ENCODE measurements around the gene ZBED4. TPM values are rescaled to one million over a fixed set of nuclear protein-coding genes. Genes with fewer than 3 reads are reported as not detected.

ZBED4 gene, protein sequence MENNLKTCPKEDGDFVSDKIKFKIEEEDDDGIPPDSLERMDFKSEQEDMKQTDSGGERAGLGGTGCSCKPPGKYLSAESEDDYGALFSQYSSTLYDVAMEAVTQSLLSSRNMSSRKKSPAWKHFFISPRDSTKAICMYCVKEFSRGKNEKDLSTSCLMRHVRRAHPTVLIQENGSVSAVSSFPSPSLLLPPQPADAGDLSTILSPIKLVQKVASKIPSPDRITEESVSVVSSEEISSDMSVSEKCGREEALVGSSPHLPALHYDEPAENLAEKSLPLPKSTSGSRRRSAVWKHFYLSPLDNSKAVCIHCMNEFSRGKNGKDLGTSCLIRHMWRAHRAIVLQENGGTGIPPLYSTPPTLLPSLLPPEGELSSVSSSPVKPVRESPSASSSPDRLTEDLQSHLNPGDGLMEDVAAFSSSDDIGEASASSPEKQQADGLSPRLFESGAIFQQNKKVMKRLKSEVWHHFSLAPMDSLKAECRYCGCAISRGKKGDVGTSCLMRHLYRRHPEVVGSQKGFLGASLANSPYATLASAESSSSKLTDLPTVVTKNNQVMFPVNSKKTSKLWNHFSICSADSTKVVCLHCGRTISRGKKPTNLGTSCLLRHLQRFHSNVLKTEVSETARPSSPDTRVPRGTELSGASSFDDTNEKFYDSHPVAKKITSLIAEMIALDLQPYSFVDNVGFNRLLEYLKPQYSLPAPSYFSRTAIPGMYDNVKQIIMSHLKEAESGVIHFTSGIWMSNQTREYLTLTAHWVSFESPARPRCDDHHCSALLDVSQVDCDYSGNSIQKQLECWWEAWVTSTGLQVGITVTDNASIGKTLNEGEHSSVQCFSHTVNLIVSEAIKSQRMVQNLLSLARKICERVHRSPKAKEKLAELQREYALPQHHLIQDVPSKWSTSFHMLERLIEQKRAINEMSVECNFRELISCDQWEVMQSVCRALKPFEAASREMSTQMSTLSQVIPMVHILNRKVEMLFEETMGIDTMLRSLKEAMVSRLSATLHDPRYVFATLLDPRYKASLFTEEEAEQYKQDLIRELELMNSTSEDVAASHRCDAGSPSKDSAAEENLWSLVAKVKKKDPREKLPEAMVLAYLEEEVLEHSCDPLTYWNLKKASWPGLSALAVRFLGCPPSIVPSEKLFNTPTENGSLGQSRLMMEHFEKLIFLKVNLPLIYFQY
- total RNA-seq (2021; ENCODE audit: unreplicated experiment) (21.6 TPM), Bru-seq, nascent RNA (percentile 85 among the genes with signal in this experiment), BruChase-seq, experiment 1, labeled RNA remaining after a 6-hour chase (percentile 90 among the genes with signal in this experiment), BruChase-seq, experiment 2, labeled RNA remaining after a 2-hour chase (percentile 94 among the genes with signal in this experiment)
- 13.1 and 13.8 TPM in 2 replicates for polyA plus RNA-seq (2012)
- long read RNA-seq, full-length matches to known transcripts: 5 of 48 reads
- long read RNA-seq, partial matches to known transcripts: 0 of 48 reads
- long read RNA-seq, other reads (novel, unspliced or antisense): 43 of 48 reads

DNA sequence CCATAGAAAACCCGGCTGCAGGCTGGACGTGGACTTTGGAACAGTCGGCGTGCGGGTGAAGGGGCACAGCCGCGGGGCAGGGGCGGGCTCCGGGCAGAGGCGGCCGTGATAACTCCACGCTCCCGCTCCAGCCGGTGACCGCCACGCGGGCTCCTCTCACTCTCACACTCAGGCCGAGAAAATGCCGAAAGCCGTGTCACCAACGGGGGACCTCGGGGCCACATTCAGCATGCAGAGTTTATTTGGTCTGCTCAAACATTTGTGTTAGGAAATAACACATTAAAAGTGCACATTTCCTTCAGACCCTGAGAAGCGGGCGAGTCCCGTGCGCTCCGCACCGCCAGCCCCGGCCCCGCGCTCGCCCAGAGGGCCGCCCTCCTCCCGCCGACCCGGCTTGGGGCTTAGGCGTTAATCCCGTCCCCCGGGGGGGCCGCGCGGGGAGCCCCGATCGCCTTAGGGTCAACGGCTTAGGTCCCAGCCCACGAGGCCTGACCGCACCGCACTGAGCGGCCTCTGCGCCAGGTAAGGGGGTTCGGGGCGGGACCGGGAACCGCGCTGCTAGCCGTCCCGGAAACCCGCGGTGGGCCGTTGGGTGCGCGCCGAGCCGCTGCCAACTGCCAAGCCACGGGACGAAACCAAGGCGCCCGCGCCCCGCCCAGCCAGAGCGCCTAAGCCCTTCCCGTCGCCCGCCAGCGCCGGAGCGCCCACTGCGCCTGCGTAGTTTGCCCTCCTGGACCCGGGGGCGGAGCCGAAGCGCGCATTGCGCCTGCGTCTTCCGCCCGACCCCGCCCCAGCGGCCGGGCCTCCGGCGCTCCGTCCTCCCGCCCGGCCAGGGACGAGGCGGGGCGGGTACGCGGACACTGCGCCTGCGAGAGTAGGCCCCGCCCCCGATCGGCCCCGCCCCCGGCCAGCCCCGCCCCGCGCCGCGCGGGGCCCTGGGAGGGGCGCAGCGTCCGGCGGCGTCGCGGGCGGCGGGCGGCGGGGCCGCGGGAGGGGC lies at the start of gene ZBED4:
ZBED4 (plus strand) TSS at position 947 of the 997 bp plus-strand sequence. CDS start 29,819 bp downstream, outside the sequence.
- Histone ChIP-seq H3K4me3 (replicated peaks in 1 of 2; ENCODE audit: low read depth in 1 of 2, low read length in 2 of 2) (peak within 1 kb of the TSS; percentile 66 to 80), H3K27ac (ENCODE audit: low read depth, low read length) (peak within 1 kb of the TSS; percentile 97), H4K20me1 (ENCODE audit: insufficient read depth) (no peaks in the 10 kb centered on the region), H3K27me3 (ENCODE audit: insufficient read depth, low read length) (no peaks in the 10 kb centered on the region), H2AFZ (ENCODE audit: low read depth, low read length, poor library complexity, severe bottlenecking) (no peak within 1 kb of the TSS), H3K9me3 (ENCODE audit: control insufficient read depth in 1 of 2, insufficient read depth in 1 of 2, low read depth in 1 of 2, low read length in 2 of 2) (no peaks in the 10 kb centered on the region), H3K9ac (ENCODE audit: low read length) (peak within 1 kb of the TSS; percentile 95), H3K4me2 (ENCODE audit: low read length) (peak within 1 kb of the TSS; percentile 84), H3K36me3 (ENCODE audit: control insufficient read depth in 1 of 2, insufficient read depth in 2 of 2, low read length in 2 of 2) (no peaks in the 10 kb centered on the region), H3K9me2 (ENCODE audit: insufficient read depth) (no peaks in the 10 kb centered on the region), H3K4me1 (ENCODE audit: control insufficient read depth in 1 of 2, insufficient read depth in 2 of 2, low read length in 2 of 2) (peaks cover 15 to 22% of the 10 kb centered on the region in 2 experiments), H3K79me2 (ENCODE audit: insufficient read depth, low read length) (peaks cover 41% of the 10 kb centered on the region)
- intact Hi-C loops (cut with micrococcal nuclease): no loop called here
- ATAC-seq (peak; percentile 88), DNase-seq (ENCODE audit: low read depth, low spot score) (peak; percentile 90)
- CTCF ChIA-PET: no interaction called here
- TSS peak; percentile 89 for BruUV-seq (replicated peaks)
- no peak for TF ChIP-seq CBX3 (IDR thresholded peaks at IDR 0.05; ENCODE audit: low read depth)
- peak; percentile 83; the same call in 1 of the 2 replicates for TF ChIP-seq ZFX (IDR thresholded peaks at IDR 0.05)
- TF ChIP-seq, protein P1, sequence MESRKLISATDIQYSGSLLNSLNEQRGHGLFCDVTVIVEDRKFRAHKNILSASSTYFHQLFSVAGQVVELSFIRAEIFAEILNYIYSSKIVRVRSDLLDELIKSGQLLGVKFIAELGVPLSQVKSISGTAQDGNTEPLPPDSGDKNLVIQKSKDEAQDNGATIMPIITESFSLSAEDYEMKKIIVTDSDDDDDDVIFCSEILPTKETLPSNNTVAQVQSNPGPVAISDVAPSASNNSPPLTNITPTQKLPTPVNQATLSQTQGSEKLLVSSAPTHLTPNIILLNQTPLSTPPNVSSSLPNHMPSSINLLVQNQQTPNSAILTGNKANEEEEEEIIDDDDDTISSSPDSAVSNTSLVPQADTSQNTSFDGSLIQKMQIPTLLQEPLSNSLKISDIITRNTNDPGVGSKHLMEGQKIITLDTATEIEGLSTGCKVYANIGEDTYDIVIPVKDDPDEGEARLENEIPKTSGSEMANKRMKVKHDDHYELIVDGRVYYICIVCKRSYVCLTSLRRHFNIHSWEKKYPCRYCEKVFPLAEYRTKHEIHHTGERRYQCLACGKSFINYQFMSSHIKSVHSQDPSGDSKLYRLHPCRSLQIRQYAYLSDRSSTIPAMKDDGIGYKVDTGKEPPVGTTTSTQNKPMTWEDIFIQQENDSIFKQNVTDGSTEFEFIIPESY (IDR thresholded peaks at IDR 0.05; ENCODE audit: extremely low read depth, insufficient replicate concordance, low read length): no peak
- TF ChIP-seq EZH2phosphoT487 (IDR thresholded peaks at IDR 0.05; ENCODE audit: borderline replicate concordance): no peak
- TF ChIP-seq POLR2A (IDR thresholded peaks at IDR 0.05; ENCODE audit: borderline replicate concordance, extremely low read depth, insufficient read depth, insufficient read length): peak; percentile 80
- peak; percentile 81 for TF ChIP-seq SIN3A (IDR thresholded peaks at IDR 0.05; ENCODE audit: low read depth)
- no peak for TF ChIP-seq SRF (IDR thresholded peaks at IDR 0.05; ENCODE audit: low read depth)
- no peak for TF ChIP-seq FOSL1 (IDR thresholded peaks at IDR 0.05; ENCODE audit: low read depth)
- TF ChIP-seq, protein P2, sequence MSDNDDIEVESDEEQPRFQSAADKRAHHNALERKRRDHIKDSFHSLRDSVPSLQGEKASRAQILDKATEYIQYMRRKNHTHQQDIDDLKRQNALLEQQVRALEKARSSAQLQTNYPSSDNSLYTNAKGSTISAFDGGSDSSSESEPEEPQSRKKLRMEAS (IDR thresholded peaks at IDR 0.05): peak; percentile 67
- no peak for TF ChIP-seq REST (IDR thresholded peaks at IDR 0.05; ENCODE audit: low read depth)
- peak; percentile 94 for TF ChIP-seq POLR2AphosphoS5 (IDR thresholded peaks at IDR 0.05; ENCODE audit: low read depth, low read length)
- no peak for TF ChIP-seq TCF7L2 (IDR thresholded peaks at IDR 0.05; ENCODE audit: borderline replicate concordance, extremely low read depth, insufficient read depth, insufficient read length)
- TF ChIP-seq EGR1 (IDR thresholded peaks at IDR 0.05; ENCODE audit: low read depth): peak; percentile 73
- POLR2A ChIA-PET: no interaction called here
- RAD21 ChIA-PET (ENCODE audit: low non-redundant PET in 1 of 2, low total read pairs in 2 of 2, uncharacterized antibody in 2 of 2, unreplicated experiment in 2 of 2): no interaction called here
